ENCODE measurements around the gene KCNJ15.

DNA sequence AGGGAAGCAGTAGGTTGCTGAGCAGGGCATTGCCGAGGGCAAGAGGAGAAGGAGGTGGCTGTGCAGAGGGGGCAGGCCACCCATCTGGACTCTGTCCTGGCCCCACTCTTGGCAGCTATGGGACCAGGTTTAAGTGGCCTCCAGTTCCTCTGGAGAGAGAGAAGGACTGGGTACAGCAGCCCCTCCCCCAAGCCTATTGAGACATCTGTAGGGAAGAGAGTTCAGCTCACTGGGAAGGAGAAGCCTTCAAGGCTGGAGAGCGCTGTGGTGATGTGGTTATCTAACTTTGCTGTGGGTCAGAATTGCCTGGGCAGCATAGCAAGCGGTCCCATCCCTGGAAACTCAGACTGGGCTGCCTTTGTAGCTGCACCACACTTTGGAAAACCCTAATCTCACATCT, 93.9 kb downstream of the KCNJ15 start:
- TF ChIP-seq, protein P1, sequence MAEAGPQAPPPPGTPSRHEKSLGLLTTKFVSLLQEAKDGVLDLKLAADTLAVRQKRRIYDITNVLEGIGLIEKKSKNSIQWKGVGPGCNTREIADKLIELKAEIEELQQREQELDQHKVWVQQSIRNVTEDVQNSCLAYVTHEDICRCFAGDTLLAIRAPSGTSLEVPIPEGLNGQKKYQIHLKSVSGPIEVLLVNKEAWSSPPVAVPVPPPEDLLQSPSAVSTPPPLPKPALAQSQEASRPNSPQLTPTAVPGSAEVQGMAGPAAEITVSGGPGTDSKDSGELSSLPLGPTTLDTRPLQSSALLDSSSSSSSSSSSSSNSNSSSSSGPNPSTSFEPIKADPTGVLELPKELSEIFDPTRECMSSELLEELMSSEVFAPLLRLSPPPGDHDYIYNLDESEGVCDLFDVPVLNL (IDR thresholded peaks at IDR 0.05; ENCODE audit: low read depth, low read length) = no peak
- TF ChIP-seq, protein P2, sequence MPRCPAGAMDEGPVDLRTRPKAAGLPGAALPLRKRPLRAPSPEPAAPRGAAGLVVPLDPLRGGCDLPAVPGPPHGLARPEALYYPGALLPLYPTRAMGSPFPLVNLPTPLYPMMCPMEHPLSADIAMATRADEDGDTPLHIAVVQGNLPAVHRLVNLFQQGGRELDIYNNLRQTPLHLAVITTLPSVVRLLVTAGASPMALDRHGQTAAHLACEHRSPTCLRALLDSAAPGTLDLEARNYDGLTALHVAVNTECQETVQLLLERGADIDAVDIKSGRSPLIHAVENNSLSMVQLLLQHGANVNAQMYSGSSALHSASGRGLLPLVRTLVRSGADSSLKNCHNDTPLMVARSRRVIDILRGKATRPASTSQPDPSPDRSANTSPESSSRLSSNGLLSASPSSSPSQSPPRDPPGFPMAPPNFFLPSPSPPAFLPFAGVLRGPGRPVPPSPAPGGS (IDR thresholded peaks at IDR 0.05; ENCODE audit: borderline replicate concordance, insufficient read depth, low read depth, low read length, poor library complexity, severe bottlenecking) = no peak
- TF ChIP-seq EGR1 (IDR thresholded peaks at IDR 0.05; ENCODE audit: borderline replicate concordance in 1 of 2, low read depth in 2 of 2, low read length in 2 of 2) = no peak
- TF ChIP-seq, protein P3, sequence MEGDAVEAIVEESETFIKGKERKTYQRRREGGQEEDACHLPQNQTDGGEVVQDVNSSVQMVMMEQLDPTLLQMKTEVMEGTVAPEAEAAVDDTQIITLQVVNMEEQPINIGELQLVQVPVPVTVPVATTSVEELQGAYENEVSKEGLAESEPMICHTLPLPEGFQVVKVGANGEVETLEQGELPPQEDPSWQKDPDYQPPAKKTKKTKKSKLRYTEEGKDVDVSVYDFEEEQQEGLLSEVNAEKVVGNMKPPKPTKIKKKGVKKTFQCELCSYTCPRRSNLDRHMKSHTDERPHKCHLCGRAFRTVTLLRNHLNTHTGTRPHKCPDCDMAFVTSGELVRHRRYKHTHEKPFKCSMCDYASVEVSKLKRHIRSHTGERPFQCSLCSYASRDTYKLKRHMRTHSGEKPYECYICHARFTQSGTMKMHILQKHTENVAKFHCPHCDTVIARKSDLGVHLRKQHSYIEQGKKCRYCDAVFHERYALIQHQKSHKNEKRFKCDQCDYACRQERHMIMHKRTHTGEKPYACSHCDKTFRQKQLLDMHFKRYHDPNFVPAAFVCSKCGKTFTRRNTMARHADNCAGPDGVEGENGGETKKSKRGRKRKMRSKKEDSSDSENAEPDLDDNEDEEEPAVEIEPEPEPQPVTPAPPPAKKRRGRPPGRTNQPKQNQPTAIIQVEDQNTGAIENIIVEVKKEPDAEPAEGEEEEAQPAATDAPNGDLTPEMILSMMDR (IDR thresholded peaks at IDR 0.05 in 2 of 3, conservative IDR thresholded peaks at IDR 0.05 in 1 of 3; ENCODE audit: control insufficient read depth in 2 of 3, extremely low read depth in 1 of 3, insufficient read depth in 1 of 3, low read depth in 3 of 3, low read length in 3 of 3) = no peak
- TF ChIP-seq POLR2A (IDR thresholded peaks at IDR 0.05; ENCODE audit: low read depth, low read length) = no peak
- TF ChIP-seq NR2C2 (IDR thresholded peaks at IDR 0.05; ENCODE audit: borderline replicate concordance, control insufficient read depth, insufficient read length, low read depth) = no peak
- TF ChIP-seq ZNF24 (IDR thresholded peaks at IDR 0.05) = no peak

Measured in GM12878 (cell line).